Thyroid gland (tissue), 4 donors: ENCODE measurements around the gene MRPL50.

Source experiments
- CTCF ChIP-seq, 6 experiments: fragments of 200-600 bp in 3 of 6; fragments of 450-650 bp in 3 of 6; sonication (generic) in 3 of 6; IDR thresholded peaks; one replicate each; pipeline ENCODE4 v1.5.1; 2016 to 2019; ENCODE audit warnings: antibody characterized with exemption in 6 of 6, mild to moderate bottlenecking in 2 of 6, inconsistent platforms in 1 of 6, moderate library complexity in 1 of 6
- POLR2A ChIP-seq, 2 donors: fragments of 450-650 bp; IDR thresholded peaks; one replicate each; pipeline ENCODE4 v1.6.1; 2017; ENCODE audit warnings: antibody characterized with exemption in 2 of 2, mild to moderate bottlenecking in 2 of 2, moderate library complexity in 1 of 2

GRCh38 chr9:101376111-101376848 is 22.1 kb downstream of the MRPL50 start:
- TF ChIP-seq CTCF (IDR thresholded peaks at IDR 0.05) (no peak), POLR2A (IDR thresholded peaks at IDR 0.05) (no peak)
